GM12864 (cell line): ENCODE results near the gene CCDC186.

Source experiments
- DNase-seq: peaks from one replicate; pipeline ENCODE4 v3.0.0-alpha.2; 2011; ENCODE audit warnings: low read depth
- H3K4me3 ChIP-seq: 2 replicates; pipeline ENCODE4 v1.5.1; 2011; ENCODE audit warnings: mild to moderate bottlenecking, low read depth, low read length, control low read depth
- TF ChIP-seq, protein P1 (sequence below): IDR thresholded peaks from 2 replicates; pipeline ENCODE4 v1.5.1; 2011; ENCODE audit warnings: low read depth, mild to moderate bottlenecking, moderate library complexity, low read length, control low read depth, inconsistent platforms; ENCODE audit errors: missing control alignments

Gene CCDC186

DNA sequence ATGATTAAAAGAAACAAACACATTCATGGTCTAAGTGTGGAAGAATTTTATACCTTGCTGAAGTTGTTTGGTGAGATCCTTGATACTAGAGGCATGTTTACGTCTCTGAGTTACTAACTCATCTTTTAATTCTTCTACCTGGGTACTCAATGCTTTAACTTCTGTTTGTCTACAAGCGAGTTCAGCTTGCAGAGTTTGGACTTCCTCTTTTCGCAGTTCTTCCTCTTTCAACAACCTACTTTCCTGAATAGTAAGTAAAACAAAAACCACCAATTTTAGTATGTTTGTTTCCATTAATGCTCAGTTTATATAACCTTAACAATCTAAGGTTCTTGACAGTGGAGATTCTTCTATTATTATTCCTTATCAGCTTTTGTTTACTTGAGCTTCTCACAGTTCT is 42.9 kb downstream of the CCDC186 start:
- DNase-seq: peak; percentile 29
- TF ChIP-seq, protein P1, sequence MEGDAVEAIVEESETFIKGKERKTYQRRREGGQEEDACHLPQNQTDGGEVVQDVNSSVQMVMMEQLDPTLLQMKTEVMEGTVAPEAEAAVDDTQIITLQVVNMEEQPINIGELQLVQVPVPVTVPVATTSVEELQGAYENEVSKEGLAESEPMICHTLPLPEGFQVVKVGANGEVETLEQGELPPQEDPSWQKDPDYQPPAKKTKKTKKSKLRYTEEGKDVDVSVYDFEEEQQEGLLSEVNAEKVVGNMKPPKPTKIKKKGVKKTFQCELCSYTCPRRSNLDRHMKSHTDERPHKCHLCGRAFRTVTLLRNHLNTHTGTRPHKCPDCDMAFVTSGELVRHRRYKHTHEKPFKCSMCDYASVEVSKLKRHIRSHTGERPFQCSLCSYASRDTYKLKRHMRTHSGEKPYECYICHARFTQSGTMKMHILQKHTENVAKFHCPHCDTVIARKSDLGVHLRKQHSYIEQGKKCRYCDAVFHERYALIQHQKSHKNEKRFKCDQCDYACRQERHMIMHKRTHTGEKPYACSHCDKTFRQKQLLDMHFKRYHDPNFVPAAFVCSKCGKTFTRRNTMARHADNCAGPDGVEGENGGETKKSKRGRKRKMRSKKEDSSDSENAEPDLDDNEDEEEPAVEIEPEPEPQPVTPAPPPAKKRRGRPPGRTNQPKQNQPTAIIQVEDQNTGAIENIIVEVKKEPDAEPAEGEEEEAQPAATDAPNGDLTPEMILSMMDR: no peak
- no peak overlapping the region for H3K4me3 ChIP-seq

DNA sequence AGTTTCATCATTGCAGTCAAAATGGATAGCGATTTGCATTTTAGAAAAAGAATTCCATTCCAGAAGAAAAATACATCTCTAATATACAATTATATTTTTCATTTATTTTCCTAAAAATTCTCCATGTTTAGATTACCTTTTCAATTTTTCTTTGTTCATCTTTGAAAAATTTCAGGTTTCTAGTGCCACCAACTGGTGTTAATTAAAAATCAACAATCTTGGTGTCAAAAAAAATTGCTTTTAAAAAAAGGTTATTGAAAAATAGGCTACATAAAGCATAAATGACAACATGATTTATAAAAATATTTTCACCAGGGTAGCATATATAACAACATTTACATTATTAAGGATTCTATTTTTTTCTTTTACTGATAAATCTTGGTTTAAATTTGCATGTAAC is 53.0 kb downstream of the CCDC186 start:
- no peak overlapping the region for H3K4me3 ChIP-seq
- DNase-seq: no peak
- TF ChIP-seq, protein P1: no peak

DNA sequence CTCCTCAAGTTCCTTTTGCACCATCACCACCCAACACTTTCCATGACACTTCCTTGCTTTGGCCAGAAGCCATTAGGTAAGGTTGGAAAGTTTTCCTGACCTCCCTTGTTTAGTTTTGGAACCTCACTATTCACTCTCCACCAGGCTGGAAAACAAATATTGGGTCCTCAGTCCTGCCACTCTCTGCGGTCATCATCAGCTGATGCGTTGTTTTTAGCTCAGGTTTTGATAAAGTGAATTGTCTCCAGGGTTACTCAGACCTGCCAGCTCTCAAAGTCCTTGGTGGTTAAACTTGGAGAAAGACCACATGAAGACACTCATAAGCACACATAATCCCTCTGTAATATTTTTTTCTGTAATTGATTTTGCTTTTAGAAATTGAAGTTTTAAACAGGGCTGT is 55.5 kb downstream of the CCDC186 start:
- DNase-seq: no peak
- TF ChIP-seq, protein P1: no peak
- no peak overlapping the region for H3K4me3 ChIP-seq

DNA sequence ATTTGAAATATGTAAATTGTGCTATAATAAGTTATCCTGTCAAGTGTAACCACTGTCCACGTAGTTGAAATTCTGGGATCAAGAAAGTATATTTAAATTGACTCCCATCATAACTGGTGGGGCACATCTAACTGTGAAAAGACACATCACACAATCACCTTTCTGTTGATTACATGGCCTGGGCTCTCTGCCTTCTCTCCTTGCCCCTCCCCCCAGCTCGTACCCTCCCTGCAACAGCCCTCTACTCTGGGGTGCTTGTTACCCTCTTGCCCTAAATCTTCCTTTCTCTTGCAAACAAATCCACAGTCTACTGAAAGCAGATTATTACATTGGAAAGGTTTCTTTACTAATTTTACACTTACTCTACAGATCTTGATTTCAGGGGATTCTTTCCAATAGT is 56.3 kb downstream of the CCDC186 start:
- TF ChIP-seq, protein P1: no peak
- DNase-seq: no peak
- no peak overlapping the region for H3K4me3 ChIP-seq

DNA sequence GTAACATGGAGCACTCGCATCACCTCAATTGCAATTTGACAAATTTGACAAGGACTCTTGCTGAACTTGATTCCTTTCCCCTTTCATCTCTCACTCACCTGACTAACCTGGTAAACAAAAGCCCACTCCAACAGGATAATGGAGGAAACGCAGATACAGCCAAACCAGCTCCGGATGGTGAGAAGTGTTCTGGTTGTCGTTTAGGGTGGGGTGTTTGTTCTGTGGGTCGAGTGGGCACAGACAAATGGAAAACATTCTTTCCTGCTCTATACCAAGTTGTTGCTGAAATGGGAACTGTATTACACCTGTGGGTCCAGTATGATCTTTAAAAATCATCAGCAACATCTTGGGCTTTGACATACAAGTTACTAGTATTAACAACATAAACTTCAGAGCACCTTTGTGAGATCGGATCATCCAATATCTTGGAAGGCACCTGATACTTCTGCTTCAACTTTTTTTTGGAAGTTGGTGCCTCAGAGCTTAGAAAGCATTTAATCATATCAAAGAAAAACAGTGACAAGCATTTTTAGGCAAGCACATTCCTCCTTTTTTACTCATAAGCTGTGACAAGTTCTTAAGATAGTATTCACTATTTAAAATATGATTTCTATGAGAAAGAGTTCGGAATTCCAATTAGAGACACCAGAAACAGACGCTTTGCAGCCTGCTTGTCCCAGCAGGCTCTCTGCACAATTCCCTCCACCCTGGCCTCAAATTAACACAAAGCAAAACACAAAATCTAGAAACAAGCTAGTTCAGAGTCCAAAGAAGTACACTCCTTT is 58.1 kb downstream of the CCDC186 start:
- H3K4me3 ChIP-seq: no peak overlapping the region
- TF ChIP-seq, protein P1: no peak
- DNase-seq: no peak

DNA sequence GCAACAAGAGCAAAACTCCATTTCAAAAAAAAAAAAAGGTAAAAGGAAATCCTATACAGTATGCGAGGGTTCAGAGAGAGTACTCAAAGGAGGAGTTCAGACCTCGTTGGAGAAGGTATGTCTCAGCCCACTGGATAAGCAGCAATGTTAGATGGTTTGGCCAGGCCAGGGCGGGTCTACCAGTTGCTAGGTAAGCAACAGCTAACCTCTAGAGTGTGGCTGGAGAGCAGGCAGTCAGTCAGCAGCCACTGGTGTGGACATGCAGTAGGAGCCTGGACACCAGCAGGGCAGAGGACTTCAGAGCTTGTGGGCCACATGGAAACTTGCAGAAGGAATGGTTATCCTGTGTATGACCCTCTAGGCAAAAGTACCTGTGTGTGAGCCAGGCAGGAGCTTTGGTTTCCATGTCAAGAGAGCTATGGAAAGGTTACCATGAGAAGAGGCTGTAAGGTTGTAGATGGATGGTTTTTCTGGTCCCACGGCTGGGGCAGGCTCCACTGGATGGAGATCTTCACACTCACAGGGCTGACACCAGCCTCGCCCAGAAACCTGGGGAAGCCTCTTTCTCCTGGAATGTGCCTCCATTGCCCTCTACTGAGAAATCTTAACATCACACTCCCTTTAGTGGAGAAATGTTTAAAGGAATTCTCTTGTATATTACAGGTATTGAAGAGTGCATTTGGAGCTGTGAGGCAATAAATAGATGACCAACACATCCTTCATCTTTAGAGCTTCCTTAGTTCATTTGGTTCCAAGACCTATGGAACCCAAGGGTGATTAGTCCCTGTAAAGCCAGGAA is 63.6 kb downstream of the CCDC186 start:
- H3K4me3 ChIP-seq: no peak overlapping the region
- no peak for DNase-seq
- TF ChIP-seq, protein P1: peak; percentile 34

DNA sequence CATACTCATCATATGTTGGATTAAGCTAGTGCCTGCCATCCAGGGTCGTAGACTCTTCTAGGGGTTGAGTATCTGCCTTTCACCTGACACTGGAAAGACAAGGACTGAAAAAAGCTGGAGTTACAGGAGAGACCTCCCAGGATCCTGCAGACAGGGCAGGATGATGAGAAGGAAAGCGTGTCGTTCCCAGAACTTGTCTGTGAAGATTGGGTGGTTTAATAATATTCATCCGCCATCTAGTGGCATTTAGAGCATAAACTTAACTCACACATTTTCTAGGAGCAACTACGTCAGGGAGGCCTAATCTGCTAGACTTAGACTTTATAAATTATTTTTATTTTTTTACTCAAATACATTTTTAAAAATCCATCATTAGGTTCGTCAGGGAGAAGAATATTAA is 70.7 kb downstream of the CCDC186 start:
- TF ChIP-seq, protein P1: peak; percentile 48
- no peak for DNase-seq
- H3K4me3 ChIP-seq: no peak overlapping the region
